ENCODE results near the gene PLEKHM3. TPM values are rescaled to one million over a fixed set of nuclear protein-coding genes. Genes with fewer than 3 reads are reported as not detected.

Gene PLEKHM3
- total RNA-seq, 1 donor = 23.5 TPM

DNA sequence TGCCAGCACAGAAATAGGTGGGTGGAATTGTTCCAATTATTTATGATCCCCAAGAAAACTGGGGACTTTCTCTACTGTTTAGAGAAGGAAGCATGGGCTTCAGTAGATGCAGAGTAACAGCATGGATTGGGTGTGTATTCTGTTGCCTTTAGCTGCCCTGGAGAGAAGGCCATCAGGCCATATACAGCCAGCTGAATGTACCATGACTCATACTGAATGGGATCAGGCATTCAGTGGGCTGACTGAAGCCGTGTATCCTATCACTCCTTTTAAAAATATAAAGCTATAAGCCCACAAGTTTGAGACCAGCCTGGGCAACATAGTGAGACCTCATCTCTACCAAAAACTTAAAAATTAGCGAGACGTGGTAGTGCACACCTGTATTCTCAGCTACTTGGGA lies 16.7 kb upstream of the PLEKHM3 start:
- peak; percentile 54 for DNase-seq (ENCODE audit: insufficient read length, low spot score, missing footprints)
- TF ChIP-seq, protein P1, sequence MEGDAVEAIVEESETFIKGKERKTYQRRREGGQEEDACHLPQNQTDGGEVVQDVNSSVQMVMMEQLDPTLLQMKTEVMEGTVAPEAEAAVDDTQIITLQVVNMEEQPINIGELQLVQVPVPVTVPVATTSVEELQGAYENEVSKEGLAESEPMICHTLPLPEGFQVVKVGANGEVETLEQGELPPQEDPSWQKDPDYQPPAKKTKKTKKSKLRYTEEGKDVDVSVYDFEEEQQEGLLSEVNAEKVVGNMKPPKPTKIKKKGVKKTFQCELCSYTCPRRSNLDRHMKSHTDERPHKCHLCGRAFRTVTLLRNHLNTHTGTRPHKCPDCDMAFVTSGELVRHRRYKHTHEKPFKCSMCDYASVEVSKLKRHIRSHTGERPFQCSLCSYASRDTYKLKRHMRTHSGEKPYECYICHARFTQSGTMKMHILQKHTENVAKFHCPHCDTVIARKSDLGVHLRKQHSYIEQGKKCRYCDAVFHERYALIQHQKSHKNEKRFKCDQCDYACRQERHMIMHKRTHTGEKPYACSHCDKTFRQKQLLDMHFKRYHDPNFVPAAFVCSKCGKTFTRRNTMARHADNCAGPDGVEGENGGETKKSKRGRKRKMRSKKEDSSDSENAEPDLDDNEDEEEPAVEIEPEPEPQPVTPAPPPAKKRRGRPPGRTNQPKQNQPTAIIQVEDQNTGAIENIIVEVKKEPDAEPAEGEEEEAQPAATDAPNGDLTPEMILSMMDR (IDR thresholded peaks at IDR 0.05; ENCODE audit: extremely low read depth, low read depth, low read length) = no peak
- Histone ChIP-seq H3K4me2 (ENCODE audit: insufficient read depth, low read length) (no peak overlapping the region), H4K20me1 (ENCODE audit: insufficient read depth, low read length) (no peaks in the 10 kb centered on the region), H2AFZ (ENCODE audit: low read length) (peak overlapping the region; percentile 62), H3K4me1 (ENCODE audit: insufficient read depth, low read length) (peaks cover 16% of the 10 kb centered on the region), H3K4me3 (ENCODE audit: insufficient read depth, low read length) (no peak overlapping the region), H3K9me3 (ENCODE audit: low read depth, low read length) (no peaks in the 10 kb centered on the region), H3K79me2 (ENCODE audit: insufficient read depth, low read length) (no peaks in the 10 kb centered on the region), H3K27ac (ENCODE audit: low read depth, low read length) (no peak overlapping the region), H3K36me3 (ENCODE audit: insufficient read depth, low read length) (no peaks in the 10 kb centered on the region), H3K27me3 (ENCODE audit: insufficient read depth, low read length) (no peaks in the 10 kb centered on the region)

DNA sequence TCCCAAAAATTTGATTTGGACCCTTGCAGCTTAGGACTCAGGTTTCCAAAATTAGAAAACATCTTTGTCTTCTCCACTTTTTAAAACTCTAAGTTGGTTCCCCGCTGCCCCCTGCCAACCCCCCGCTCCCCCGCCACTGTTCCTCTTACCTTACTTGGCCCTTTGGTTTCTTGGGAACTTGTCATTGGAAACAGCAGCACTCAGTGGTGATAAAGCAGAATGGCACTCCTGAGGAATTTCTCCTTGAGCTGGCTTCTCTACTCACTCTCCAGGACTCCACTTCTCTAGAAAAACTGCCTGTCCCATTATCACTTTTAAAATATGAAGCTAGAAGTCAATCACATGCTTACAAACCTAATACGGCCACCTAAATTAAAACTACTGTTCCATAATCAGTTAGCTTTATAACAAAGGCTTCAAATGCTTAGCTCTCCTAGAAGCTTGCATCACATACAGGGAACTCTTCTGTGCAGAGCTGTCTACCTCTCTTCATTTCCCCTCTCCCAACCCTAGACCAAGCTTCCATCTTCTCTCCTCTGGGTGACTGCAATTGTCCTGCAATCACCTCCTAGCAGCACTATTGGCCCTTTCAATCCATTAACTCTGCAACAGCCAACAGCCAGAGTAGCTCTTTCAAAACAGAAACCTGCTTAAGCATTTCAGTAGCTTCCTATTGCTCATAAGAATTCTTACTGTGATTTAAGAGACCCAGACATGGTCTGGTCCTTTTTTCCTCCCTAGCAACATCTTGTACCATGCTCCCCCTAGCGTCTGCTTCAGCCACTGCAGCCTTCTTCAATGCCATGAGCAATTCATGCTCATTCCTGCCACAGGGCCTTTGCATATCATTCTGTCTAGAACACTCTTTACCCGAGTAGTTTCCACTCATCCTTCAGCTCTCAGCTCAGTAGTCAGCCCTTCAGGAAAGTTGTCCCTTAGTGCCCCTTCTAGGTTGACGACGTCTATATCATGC lies 15.2 kb upstream of the PLEKHM3 start:
- no peaks in the 10 kb centered on the region for H3K27me3 ChIP-seq (ENCODE audit: insufficient read depth, low read length)
- peak overlapping the region; percentile 50 for H2AFZ ChIP-seq (ENCODE audit: low read length)
- H3K4me1 ChIP-seq (ENCODE audit: insufficient read depth, low read length) = peaks cover 16% of the 10 kb centered on the region
- TF ChIP-seq, protein P1 (IDR thresholded peaks at IDR 0.05; ENCODE audit: extremely low read depth, low read depth, low read length) = peak; percentile 88
- H3K4me3 ChIP-seq (ENCODE audit: insufficient read depth, low read length) = peak overlapping the region; percentile 42
- no peaks in the 10 kb centered on the region for H3K79me2 ChIP-seq (ENCODE audit: insufficient read depth, low read length)
- no peaks in the 10 kb centered on the region for H3K36me3 ChIP-seq (ENCODE audit: insufficient read depth, low read length)
- H3K4me2 ChIP-seq (ENCODE audit: insufficient read depth, low read length) = peak overlapping the region; percentile 59
- DNase-seq (ENCODE audit: insufficient read length, low spot score, missing footprints) = peak; percentile 86
- no peaks in the 10 kb centered on the region for H3K9me3 ChIP-seq (ENCODE audit: low read depth, low read length)
- no peak overlapping the region for H3K27ac ChIP-seq (ENCODE audit: low read depth, low read length)
- no peaks in the 10 kb centered on the region for H4K20me1 ChIP-seq (ENCODE audit: insufficient read depth, low read length)

DNA sequence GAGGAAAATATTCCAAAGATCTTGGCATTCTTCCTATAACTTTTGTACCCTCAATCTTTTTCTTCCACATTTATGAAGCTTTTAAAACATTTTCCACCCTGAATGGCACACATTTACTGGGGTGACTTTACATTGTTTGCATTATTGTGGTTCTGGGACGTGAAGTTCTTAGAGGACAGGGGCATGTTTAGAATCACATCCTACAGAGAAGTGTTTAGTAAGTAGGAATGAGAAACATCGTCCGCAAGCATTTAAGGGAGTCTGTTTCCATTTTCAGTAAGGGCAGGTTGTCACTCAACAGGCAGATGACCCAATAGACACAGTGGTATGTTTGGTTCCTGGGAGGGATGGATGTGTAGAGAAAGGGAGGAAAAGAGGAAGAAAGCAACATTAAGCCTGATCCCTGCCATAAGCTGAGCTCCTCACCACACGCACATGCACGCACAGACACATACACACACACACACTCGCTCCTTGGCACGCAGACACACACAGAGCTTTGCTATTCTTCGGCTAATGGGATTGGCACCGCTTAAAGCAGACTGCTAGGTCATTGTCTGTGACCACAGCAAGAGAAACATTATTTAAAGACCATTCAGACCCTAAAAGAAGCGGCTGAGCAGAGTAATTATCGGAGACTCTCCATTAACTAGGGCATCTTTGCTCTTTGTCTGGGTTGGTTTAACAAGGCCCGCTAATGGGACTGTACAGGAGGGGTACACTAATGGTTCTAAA lies 14.2 kb upstream of the PLEKHM3 start:
- no peak for DNase-seq (ENCODE audit: insufficient read length, low spot score, missing footprints)
- H4K20me1 ChIP-seq (ENCODE audit: insufficient read depth, low read length) = no peaks in the 10 kb centered on the region
- peak overlapping the region; percentile 42 for H3K4me3 ChIP-seq (ENCODE audit: insufficient read depth, low read length)
- no peaks in the 10 kb centered on the region for H3K27me3 ChIP-seq (ENCODE audit: insufficient read depth, low read length)
- H3K36me3 ChIP-seq (ENCODE audit: insufficient read depth, low read length) = no peaks in the 10 kb centered on the region
- no peaks in the 10 kb centered on the region for H3K79me2 ChIP-seq (ENCODE audit: insufficient read depth, low read length)
- H3K4me1 ChIP-seq (ENCODE audit: insufficient read depth, low read length) = peaks cover 16% of the 10 kb centered on the region
- no peaks in the 10 kb centered on the region for H3K9me3 ChIP-seq (ENCODE audit: low read depth, low read length)
- peak overlapping the region; percentile 12 for H2AFZ ChIP-seq (ENCODE audit: low read length)
- H3K27ac ChIP-seq (ENCODE audit: low read depth, low read length) = no peak overlapping the region
- TF ChIP-seq, protein P1 (IDR thresholded peaks at IDR 0.05; ENCODE audit: extremely low read depth, low read depth, low read length) = no peak
- peak overlapping the region; percentile 44 for H3K4me2 ChIP-seq (ENCODE audit: insufficient read depth, low read length)
